Thyroid gland (tissue), 4 donors: ENCODE results near the gene LRP4. TPM values are rescaled to one million over a fixed set of nuclear protein-coding genes. Genes with fewer than 3 reads are reported as not detected.

ENCODE experiments used
- DNase-seq, 2 donors: peaks; one replicate each; pipeline ENCODE4 v3.0.0-alpha.2; 2019
- H3K27ac ChIP-seq, 3 donors: fragments of 200-600 bp; sonication (generic); 1 replicate in 2 of 3; 2 replicates in 1 of 3; pipeline ENCODE4 v1.5.1; 2016 to 2019; ENCODE audit warnings: mild to moderate bottlenecking in 1 of 3, moderate library complexity in 1 of 3
- H3K27me3 ChIP-seq: fragments of 200-600 bp; sonication (generic); one replicate; pipeline ENCODE4 v1.5.1; 2019
- H3K36me3 ChIP-seq, 2 donors: fragments of 200-600 bp; sonication (generic); one replicate each; pipeline ENCODE4 v1.5.1; 2016 to 2019
- H3K4me1 ChIP-seq, 2 donors: fragments of 200-600 bp; sonication (generic); one replicate each; pipeline ENCODE4 v1.5.1; 2017 to 2019
- H3K4me3 ChIP-seq, 3 donors: fragments of 200-600 bp; sonication (generic); replicated peaks in 1 of 3; 1 replicate in 2 of 3; 2 replicates in 1 of 3; pipeline ENCODE4 v1.5.1; 2016; ENCODE audit warnings: mild to moderate bottlenecking in 1 of 3
- H3K9me3 ChIP-seq: fragments of 200-600 bp; sonication (generic); one replicate; pipeline ENCODE4 v1.5.1; 2017
- POLR2A ChIP-seq, 2 donors: fragments of 450-650 bp; IDR thresholded peaks; one replicate each; pipeline ENCODE4 v1.6.1; 2017; ENCODE audit warnings: antibody characterized with exemption in 2 of 2, mild to moderate bottlenecking in 2 of 2, moderate library complexity in 1 of 2
- WGBS, 2 donors: methylation state at CpG; one replicate each; pipeline ENCODE4 v1.1.5; 2017; 5-methylcytosine and 5-hydroxymethylcytosine counted together
- intact Hi-C: fragments of 100-400 bp; cut with DNase I; formaldehyde crosslinking; loops from one replicate; pipeline ENCODE4 v1.15.1; 2023
- total RNA-seq, 4 donors: library from RNA; depleted of rRNA; stranded (reverse); fragments of >200 nt; gene quantifications; one replicate each; pipeline ENCODE4 v1.2.3, GENCODE V29; 2016
- TF ChIP-seq, protein P1 (sequence below), 6 experiments: fragments of 200-600 bp in 3 of 6; fragments of 450-650 bp in 3 of 6; sonication (generic) in 3 of 6; IDR thresholded peaks; one replicate each; pipeline ENCODE4 v1.5.1; 2016 to 2019; ENCODE audit warnings: antibody characterized with exemption in 6 of 6, mild to moderate bottlenecking in 2 of 6, inconsistent platforms in 1 of 6, moderate library complexity in 1 of 6

Gene LRP4
- total RNA-seq, 4 donors from 2014 or later = 2.8 to 10.3 (median 7.4) TPM

DNA sequence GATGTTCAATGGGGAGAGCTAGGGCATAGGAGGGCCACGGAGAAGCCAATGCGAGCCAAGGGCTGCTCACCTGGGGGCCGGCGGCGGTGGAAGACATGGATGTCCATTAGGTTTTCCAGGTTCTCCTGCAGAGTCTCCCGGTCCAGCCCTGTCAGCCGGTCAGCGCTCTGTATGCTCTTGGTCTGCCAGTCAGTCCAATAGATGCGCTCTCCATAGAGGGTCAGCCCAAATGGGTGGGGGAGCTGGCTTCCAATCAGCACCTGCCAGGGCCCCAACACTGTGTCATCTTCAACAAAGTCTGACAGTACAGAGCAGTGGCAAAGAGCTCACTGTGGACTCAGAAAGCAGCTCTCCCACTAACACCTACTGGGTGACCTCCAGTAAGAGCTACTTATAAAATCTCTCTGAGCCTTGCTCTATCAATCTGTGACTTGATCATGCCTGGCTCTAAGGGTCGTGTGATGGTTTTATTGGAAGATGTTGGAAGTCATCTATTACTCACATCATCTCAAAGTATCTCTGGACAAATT is 39.2 kb downstream of the LRP4 start:
- no peaks in the 10 kb centered on the region for H3K4me1 ChIP-seq
- peaks cover 0 to 9% of the 10 kb centered on the region in 2 donors for H3K36me3 ChIP-seq
- H3K27me3 ChIP-seq = no peaks in the 10 kb centered on the region
- 96 to 97% methylated on average over 10 of the region's 10 CpGs for WGBS, 2 donors
- DNase-seq = no peak
- TF ChIP-seq POLR2A (IDR thresholded peaks at IDR 0.05) = no peak
- TF ChIP-seq, protein P1, sequence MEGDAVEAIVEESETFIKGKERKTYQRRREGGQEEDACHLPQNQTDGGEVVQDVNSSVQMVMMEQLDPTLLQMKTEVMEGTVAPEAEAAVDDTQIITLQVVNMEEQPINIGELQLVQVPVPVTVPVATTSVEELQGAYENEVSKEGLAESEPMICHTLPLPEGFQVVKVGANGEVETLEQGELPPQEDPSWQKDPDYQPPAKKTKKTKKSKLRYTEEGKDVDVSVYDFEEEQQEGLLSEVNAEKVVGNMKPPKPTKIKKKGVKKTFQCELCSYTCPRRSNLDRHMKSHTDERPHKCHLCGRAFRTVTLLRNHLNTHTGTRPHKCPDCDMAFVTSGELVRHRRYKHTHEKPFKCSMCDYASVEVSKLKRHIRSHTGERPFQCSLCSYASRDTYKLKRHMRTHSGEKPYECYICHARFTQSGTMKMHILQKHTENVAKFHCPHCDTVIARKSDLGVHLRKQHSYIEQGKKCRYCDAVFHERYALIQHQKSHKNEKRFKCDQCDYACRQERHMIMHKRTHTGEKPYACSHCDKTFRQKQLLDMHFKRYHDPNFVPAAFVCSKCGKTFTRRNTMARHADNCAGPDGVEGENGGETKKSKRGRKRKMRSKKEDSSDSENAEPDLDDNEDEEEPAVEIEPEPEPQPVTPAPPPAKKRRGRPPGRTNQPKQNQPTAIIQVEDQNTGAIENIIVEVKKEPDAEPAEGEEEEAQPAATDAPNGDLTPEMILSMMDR (IDR thresholded peaks at IDR 0.05) = no peak
- no peaks in the 10 kb centered on the region for H3K9me3 ChIP-seq
- no peak overlapping the region for H3K27ac ChIP-seq
- H3K4me3 ChIP-seq = no peak overlapping the region
- intact Hi-C loops = no loop called here

- Histone ChIP-seq H3K27ac (no peak overlapping the region), H3K4me3 (no peak overlapping the region), H3K4me1 (no peaks in the 10 kb centered on the region), H3K36me3 (peaks cover 0 to 9% of the 10 kb centered on the region in 2 donors), H3K27me3 (no peaks in the 10 kb centered on the region), H3K9me3 (no peaks in the 10 kb centered on the region)
- DNase-seq = no peak
- WGBS, 2 donors = 93 to 100% methylated on average over 1 of the region's 1 CpG
- intact Hi-C loops = no loop called here
- no peak for TF ChIP-seq POLR2A (IDR thresholded peaks at IDR 0.05)
- TF ChIP-seq, protein P1 (IDR thresholded peaks at IDR 0.05) = no peak
Observed at GRCh38 chr11:46877580-46877979, 40.8 kb downstream of the LRP4 start.

- Histone ChIP-seq H3K4me1 (no peaks in the 10 kb centered on the region), H3K4me3 (no peak overlapping the region), H3K36me3 (peaks cover 0 to 9% of the 10 kb centered on the region in 2 donors), H3K27me3 (no peaks in the 10 kb centered on the region), H3K9me3 (no peaks in the 10 kb centered on the region), H3K27ac (no peak overlapping the region)
- 93 to 97% methylated on average over 11 of the region's 11 CpGs for WGBS, 2 donors
- intact Hi-C loops = no loop called here
- no peak for DNase-seq
- no peak for TF ChIP-seq POLR2A (IDR thresholded peaks at IDR 0.05)
- TF ChIP-seq, protein P1 (IDR thresholded peaks at IDR 0.05) = no peak
Observed at GRCh38 chr11:46876471-46876870, 41.9 kb downstream of the LRP4 start.

- TF ChIP-seq, protein P1 (IDR thresholded peaks at IDR 0.05) = no peak
- TF ChIP-seq POLR2A (IDR thresholded peaks at IDR 0.05) = no peak
- intact Hi-C loops = no loop called here
- 88 to 94% methylated on average over 6 of the region's 6 CpGs for WGBS, 2 donors
- no peak for DNase-seq
- Histone ChIP-seq H3K4me1 (no peaks in the 10 kb centered on the region), H3K36me3 (peaks cover 0 to 9% of the 10 kb centered on the region in 2 donors), H3K4me3 (no peak overlapping the region), H3K9me3 (no peaks in the 10 kb centered on the region), H3K27me3 (no peaks in the 10 kb centered on the region), H3K27ac (no peak overlapping the region)
Observed at GRCh38 chr11:46874586-46874985, 43.8 kb downstream of the LRP4 start.

DNA sequence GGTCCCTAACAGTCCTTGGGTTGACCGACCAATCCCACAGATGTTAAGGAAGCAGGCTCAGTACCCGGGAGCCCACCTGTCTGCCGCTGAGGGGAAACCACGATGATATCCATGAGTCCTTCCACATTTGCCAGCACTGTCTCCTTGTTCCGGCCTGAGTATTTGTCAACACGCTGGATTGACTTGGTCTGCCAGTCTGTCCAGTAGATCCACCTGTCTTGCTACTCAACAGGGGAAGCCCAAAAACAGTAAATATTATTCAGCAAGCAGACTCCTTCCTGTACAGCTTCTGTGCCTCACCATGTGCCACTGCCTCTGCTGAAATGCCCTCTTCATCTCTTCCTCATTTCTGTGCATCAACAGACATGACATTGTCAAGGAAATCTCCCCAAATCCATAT is 49.4 kb downstream of the LRP4 start:
- 88 to 91% methylated on average over 6 of the region's 6 CpGs for WGBS, 2 donors

More for the DNA sequence above, 49.4 kb downstream of the LRP4 start:
- no peak for DNase-seq
- Histone ChIP-seq H3K9me3 (no peaks in the 10 kb centered on the region), H3K27ac (no peak overlapping the region), H3K4me3 (no peak overlapping the region), H3K27me3 (no peaks in the 10 kb centered on the region), H3K4me1 (no peaks in the 10 kb centered on the region), H3K36me3 (peaks cover 6 to 8% of the 10 kb centered on the region in 2 donors)
- intact Hi-C loops = no loop called here
- TF ChIP-seq, protein P1 (IDR thresholded peaks at IDR 0.05) = no peak
- no peak for TF ChIP-seq POLR2A (IDR thresholded peaks at IDR 0.05)
